NCI-H460 (cell line): Measurements from ENCODE around the gene FRMD4A. TPM values are rescaled to one million over a fixed set of nuclear protein-coding genes. Genes with fewer than 3 reads are reported as not detected.
"Not testable (repeated sequence)": the region's sequence is repeated elsewhere in the genome, so short reads cannot be mapped to it uniquely, and the experiment has no call there.

ENCODE experiments used
- DNase-seq: peaks from one replicate; pipeline ENCODE4 v3.0.0-alpha.2; 2016; ENCODE audit warnings: low read depth; ENCODE audit errors: extremely low read depth
- total RNA-seq: library from RNA; depleted of rRNA; stranded (reverse); fragments of >200 nt; shearing (Covaris generic); gene quantifications from 2 replicates; pipeline ENCODE4 v1.2.3, GENCODE V29; 2014

Gene FRMD4A
- total RNA-seq, 1 experiment from 2014 or later, result 4.2 TPM

- no peak for DNase-seq
Measured at GRCh38 chr10:13969118-13969791, 361.5 kb downstream of the FRMD4A start.

GRCh38 chr10:13961853-13962252 is 368.9 kb downstream of the FRMD4A start:
- no peak for DNase-seq

DNA sequence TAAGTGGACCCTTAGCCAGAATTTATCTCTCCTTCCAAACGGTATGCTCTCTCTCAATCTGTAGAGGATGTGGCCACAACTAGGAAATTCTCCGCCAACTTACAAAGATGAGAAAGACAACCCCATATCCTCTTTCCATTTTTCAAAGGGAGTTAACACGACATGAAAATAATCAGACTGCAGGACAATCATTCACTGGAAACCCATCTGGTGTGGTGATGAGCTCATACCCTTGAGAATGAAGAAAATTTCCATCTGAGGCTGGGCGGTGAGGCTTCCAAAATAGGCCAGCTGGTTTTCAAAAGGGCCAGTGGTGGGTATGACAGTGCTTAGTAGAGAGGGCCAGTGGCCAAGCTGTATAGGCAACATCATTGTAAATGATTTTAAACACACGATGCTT is 369.6 kb downstream of the FRMD4A start:
- no peak for DNase-seq

GRCh38 chr10:13960603-13961002 is 370.1 kb downstream of the FRMD4A start:
- DNase-seq, result no peak

DNA sequence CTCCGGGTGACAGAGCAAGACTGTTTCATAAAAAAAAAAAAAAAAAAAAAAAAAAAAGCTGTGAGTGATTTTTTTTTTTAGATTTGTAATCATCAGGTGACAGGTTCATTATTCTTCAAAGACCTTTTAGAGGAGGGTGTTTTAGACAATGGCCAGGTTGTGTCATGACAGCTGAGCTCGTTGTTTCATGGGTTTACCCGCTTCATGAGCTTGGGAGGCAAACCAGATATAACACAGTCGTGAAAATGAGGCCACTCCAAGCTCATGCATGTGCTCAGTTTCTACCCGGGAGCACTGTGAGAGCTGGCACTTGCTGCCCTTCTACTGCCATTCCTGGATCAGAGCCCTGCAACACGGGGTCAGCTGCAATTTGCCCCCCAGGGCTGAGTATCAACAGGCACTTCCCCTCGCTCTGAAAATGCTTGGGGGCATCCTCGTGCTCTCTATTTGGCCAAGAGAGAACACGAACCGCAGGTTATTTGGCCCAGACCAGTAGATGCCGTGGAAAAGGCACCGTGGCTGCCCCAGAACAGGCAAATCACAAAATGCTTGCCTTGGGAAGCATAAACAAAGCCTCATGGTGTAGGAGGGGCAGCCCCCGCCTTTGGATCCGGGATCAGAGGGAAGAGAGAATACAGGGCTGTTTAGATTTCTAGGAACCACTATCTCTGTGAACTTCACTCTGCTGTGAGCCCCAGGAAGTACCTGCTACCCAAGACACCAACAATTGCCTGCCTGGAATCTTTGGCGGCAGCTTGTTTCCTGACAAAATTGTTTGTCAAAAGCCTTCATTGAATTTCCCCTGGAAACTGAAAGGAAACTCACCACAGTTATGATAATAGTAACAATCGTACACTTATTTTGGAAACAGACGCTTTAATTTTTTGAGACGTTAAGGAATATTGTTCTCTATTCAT is 371.0 kb downstream of the FRMD4A start:
- no peak for DNase-seq

- DNase-seq, result no peak
Measured at GRCh38 chr10:13957856-13958255, 372.9 kb downstream of the FRMD4A start.

DNA sequence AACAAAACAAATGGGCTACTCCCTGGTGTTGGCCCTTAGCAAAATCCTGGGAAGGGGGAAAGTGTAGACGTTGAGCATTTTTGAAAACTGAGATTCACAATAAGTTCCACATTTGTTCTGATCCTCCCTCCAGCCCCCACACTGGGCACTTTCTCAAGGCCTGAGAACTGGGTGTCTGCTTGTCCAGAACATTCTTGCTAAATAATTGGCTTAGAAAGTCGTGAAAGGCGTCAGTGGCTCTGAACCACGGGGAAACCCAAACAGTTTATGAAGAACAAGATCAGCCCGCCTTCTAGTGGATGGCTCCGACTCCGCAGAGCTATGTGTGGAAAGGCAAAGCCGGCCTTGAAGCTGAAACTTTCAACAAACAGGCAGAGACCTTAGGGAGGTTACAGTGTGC is 373.9 kb downstream of the FRMD4A start:
- DNase-seq, result no peak

- no peak for DNase-seq
Measured at GRCh38 chr10:13955409-13956068, 375.2 kb downstream of the FRMD4A start.

DNA sequence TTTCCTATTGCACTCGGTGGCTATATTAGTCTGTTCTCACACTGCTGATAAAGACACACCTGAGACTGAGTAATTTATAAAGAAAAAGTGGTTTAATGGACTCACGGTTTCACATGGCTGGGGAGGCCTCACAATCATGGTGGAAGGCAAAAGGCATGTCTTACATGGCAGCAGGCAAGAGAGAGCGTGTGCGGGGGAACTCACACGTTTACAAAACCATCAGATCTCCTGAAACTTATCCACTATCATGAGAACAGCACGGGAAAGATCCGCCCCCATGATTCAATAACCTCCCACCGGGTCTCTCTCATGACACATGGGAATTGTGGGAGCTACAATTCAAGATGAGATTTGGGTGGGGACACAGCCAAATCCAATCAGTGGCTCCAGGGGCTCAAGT is 376.5 kb downstream of the FRMD4A start:
- DNase-seq, result not testable (repeated sequence)

- DNase-seq, result no peak
Measured at GRCh38 chr10:13953371-13953770, 377.4 kb downstream of the FRMD4A start.

DNA sequence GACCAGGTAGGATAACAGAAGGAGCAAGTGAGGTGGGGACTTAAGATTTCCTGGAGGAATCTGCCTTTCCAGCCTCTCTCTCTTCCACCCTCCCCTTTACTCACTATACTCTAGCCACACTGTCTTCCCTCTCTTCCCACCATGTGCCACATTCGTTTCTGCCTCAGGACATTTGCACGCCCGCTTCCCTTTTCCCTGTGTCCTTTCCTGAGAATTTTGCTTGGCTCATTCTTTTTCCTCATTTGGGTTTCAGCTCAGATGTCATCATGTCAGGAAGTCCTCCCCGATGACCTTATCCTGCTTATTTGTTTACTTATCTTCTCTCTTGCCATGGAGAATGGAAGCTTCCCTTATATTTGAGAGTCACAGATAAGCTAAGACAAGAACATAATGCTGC is 380.2 kb downstream of the FRMD4A start:
- no peak for DNase-seq

DNA sequence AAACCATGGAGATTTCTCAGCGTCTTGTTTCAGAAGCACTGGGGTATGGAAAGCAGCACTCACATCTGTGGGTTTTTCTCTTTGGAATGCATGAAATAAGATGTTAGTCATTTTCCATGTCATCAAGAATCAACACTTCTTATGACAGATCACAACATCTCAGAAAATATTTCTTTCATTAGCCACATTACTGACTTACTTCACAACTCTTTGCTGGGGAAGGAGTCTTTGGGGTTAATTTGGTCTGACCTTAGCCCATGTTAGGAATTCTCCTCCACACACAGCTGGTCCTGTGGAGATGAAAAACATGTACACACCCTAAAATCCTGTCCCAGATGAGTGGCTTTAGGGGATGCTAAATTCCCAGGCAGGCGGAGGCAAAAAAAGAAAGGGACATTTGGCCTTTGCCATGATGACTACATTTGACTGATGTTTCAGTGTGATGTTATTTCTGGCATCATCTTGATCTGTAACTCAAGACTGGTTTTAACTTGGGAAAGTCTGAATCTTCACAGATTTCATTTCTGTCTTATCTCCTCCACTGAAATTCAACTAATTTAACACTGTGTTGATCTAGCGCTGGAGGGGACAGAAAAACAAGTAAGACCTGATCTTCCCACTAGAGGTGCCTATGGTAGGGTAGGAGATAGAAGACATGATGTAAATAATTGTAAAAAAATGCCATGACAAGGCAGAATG is 380.7 kb downstream of the FRMD4A start:
- no peak for DNase-seq

DNA sequence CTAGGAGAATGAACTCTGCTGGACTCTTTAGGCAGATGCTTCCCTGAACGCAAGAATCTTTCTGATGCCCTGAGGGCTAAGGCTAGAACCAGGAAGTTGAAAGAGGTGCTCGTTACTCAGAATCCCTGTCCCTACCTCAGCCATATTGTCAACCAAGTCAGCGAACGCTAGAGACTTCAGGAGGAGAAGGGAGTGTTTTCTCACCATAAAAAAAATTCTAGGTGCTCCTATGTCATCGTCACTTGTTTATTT is 384.6 kb downstream of the FRMD4A start:
- no peak for DNase-seq

DNA sequence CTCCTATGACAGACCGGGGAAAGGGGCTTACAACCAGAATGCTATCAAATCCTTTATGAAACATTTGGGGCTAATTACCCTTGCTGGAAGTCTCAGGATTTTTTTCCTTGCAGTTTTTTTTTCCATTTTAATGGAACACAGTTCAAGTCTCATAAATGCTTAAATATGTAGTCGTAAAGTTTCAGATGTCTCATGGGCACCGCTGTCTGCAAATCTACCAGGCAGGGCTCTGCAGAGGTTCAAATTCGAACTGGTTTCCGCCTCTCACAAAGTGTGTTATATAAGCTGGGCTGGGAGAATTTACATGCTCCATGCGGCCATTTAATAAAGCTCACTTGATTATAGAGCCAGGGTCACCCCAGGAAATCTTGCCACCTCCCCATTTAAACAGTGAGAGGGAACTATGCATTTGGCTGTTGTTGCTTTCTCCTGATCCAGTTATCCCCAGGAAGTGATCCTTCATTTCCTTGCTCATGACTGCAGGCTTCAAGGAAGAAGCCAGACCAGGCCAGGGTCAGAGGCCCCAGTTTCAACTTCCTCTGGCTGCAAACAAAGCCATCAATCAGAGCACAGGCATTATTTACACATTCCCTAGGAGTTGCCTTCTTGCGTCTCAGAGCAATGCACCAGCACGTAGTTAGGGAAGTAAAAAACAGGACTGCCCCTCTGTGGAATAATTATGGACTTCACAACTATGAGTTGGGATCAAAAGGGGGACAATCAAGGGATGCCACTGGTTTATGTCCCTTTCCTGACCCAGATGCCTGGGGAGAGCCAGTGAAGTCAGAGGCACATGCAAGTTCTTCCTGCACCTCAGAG is 385.1 kb downstream of the FRMD4A start:
- no peak for DNase-seq

DNA sequence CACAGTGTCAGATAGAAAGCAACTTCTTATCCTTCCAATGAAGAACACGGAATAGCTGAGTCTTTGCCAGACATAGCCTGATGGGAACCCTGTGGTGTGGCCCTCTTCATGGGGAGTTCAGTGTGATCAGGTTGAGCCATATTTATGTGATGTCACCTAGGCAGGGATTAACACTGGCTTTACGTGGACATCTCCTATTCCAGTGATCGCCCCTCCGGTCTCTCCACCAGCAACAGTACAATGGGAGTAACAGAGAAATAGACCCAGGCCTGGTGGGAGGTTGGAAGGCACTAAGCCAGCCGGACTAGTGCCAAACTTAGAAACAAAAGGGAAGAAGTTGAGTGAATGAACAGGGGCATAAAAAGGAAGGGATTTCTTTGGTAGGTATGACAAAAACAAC is 385.9 kb downstream of the FRMD4A start:
- DNase-seq, result no peak

- no peak for DNase-seq
Measured at GRCh38 chr10:13943735-13944398, 386.9 kb downstream of the FRMD4A start.

GRCh38 chr10:13942035-13942434 is 388.7 kb downstream of the FRMD4A start:
- no peak for DNase-seq

DNA sequence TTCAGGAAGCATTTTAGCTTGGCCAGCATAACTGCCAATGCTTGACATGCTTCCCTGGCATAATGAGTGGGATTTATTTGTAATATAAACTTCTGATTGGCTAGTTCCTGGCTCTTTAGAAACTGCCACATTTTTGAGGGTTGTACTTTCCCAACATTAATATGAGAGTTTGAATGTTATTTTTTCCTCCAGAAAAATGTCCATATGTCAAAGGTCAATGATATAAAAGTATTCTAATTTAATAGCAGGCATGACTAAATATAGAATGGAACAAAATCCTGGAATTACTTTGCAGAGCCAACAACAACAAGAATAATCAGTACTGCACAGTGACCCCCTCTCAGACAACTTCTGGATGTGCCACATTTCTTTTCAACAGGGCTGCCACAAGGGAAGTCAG is 391.3 kb downstream of the FRMD4A start:
- DNase-seq, result no peak

GRCh38 chr10:13938950-13939349 is 391.8 kb downstream of the FRMD4A start:
- DNase-seq, result no peak

DNA sequence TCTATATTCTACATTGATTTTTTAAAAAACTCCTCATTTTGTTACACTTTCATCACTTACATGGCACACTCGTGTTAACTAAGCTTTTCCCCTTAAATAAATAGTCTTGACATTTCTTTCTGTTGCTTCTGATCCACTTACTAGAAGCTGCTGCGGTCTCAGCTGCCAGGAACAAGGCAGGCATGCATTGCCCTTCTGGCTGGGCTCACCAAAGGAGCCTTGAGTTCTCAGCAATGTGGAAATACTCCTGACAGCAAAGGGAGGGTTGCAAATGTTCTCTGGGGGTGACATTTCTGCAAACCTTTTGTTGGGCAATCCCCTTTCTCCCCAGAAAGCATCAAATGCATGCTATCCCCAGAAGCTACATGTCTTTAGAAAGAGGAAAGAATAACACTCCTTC is 393.9 kb downstream of the FRMD4A start:
- no peak for DNase-seq
